HuH-7.5 (cell line): ENCODE data around the gene KCTD12.
A peak's percentile ranks its signal among the peaks of the same experiment; 100 is the strongest.
"Not testable (repeated sequence)": the region's sequence is repeated elsewhere in the genome, so short reads cannot be mapped to it uniquely, and the experiment has no call there.

Source experiments
- DNase-seq: peaks from one replicate; pipeline ENCODE4 v3.0.0; 2011; ENCODE audit warnings: low spot score

Gene KCTD12

DNA sequence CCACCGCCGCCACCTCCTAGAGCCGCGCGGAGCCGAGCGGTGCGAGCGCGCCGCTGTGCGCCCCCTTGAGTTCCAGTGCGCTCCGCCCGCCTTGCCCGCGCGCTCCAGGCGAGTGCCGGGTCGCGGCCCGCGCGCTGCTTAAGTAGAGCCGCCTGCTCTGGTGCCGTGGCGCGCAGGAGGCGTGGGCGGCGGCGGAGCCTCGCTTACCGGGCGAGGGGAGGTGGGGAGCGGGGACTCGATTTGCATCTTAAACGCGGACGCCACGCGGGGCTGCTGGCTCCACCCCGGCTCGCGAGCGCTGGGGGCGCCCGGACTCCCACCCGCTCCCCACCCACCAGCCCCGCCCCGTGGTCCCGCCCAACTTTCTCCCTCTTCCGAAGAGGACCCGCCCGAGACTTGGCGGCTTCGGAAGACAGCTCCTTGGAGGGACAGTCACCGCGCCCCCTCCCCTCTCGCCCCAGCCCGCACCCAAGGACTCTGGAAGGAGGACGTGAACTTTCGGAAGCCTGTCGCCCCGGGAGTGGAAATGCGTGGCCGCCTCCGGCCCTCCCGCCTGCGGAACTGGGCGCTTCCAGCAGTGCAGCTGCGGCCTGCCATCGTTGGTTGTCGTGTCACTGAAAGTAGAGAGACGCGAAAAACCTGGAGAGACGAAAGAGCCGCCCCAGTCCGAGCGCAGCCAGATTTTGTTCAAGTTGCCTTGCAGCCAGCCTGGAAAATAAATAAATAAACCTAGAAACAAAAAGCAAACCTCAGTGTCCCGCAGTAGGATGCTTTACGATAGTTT is at the start of gene KCTD12:
TSS of gene KCTD12 (minus strand) at position 114 of the 784 bp plus-strand sequence. CDS start 257 bp downstream, outside the sequence.
- peak; percentile 72 for DNase-seq

DNA sequence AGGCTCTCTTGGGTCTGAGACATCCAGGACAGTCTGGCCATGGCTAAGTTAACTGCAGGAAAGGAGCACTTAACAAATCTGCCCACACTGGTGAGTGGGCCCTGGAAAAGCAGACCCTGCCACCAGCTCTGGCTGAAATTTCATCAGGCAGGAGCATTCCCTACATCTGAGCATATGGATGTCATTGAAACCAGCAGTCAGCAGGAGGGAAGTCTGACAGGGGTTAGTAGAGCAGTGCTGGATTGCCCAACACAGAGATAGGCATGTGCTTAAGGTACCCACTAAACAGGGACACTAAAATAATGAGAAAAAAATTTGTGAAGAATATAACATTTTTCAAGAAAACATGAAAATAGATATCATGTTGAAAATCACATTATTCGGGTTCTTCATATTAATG is 48.5 kb upstream of the KCTD12 start:
- no peak for DNase-seq

DNA sequence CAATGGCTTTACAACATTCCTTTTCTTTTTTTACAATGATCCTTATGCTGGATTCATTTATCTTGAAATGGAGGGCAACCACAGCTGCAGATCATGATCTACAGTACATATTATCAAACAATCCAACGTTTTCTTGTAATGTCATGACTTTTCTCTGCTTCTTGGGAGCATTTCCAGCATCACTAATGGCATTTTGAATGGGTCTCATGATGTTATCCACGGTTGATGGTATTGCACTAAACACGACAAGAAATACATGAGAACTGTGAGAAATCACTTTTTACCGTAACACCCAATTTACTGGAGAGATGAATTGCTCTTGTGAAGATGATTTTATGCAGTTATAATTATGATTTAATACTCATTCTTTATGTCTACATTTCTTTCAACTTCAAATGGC is 45.9 kb upstream of the KCTD12 start:
- DNase-seq = no peak

DNA sequence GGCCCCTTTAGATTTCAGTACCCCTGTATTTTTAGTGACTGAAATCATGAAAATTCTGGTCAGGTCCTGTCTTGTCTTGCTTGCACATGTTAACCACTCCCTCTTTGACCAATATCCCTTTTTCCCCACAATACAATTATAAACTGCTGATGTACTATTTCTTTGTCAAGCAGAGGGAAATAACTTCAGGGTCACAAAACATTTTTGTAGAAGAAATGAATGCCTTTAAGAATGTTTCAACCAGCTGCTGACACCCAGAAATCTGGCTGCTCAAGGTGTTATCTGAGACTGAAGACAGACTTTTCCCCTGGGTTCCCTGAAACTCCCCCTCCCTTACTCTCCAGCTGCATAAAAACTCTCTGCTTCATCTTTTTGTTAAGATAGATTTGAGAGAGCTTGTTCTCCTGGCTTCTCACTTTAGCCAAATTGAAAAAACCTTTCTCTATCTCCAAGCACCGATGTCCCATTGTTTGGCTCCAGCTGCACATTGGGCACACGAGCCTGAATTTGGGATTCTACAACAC is 43.7 kb upstream of the KCTD12 start:
- no peak for DNase-seq

DNA sequence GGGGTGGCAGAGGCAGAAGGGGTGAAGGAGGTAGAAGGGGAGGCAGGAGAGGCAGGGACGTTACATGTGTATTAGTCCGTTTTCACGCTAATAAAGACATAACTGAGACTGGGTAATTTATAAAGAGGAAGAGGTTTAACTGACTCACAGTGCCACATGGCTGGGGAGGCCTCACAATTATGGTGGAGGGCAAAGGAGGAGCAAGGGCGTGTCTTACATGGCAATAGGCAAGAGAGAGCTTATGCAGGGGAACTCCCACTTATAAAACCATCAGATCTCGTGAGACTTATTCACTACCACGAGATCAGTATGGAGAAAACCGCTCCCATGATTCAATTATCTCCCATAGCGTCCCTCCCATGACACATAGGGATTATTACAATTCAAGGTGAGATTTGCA is 43.1 kb upstream of the KCTD12 start:
- DNase-seq = no peak

DNA sequence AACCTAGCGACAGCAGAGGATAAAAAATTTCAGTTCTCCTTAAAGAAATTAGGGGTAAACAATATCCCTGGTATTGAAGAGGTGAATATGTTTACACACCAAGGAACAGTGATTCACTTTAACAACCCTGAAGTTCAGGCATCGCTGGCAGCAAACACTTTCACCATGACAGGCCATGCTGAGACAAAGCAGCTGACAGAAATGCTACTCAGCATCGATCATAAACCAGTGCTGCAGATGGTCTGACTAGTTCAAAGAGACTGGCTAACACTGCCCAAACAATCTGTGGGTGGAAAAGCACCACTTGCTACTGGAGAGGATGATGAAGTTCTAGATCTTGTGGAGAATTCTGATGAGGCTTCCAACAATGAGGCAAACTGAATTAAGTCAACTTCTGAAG is 42.3 kb upstream of the KCTD12 start:
- no peak for DNase-seq

DNA sequence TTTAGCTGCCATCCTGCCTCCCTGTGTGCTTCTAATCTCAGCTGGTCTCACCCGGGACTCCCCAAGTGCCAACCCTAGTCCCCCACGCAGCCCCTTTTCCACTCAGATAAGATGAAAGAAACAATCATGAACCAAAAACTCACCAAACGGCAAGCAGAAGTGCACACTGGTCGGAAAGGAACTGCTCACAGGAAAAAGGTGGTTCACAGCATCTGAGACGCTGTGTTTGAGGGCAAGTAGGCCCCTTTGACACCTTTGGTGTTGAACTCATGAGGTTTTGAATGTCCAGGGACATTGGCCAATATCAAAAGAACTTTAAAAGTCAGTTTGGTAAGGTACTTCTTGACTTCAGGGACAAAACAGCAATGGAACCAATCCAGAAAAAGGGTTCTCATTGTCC is 41.8 kb upstream of the KCTD12 start:
- no peak for DNase-seq

DNA sequence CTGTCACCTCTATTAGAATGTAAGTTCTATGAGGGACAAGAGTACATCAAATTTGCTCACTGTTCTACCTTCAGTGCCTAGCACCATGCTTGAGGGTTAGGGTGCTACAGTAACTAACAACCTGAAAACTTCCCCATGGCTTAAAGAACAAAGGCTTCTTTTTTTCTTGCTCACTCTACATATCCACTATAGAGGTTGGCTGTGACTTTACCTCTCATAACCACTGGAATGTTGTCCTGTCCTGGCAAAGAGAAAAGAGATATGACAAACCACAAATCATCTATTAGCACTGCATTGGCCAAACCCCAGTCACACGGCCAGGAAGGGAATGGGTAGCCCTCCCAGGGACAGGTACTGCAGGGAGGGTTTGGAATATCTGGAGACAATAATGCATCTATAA is 38.9 kb upstream of the KCTD12 start:
- no peak for DNase-seq

DNA sequence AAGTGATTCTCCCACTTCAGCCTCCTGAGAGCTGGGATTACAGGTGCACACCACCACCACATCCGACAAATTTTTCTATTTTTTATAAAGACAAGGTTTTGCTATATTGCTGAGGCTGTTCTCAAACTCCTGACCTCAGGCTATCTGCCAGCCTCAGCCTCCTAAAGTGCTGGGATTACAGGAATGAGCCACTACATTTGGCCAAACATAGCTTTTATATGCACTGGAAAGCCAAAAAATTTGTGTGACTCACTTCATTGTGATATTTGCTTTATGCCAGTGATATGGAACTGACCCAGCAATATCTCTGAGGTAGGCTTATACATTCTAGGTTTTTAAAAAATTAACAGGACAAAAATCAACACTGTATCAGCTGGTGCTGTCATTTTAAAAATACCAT is 35.3 kb upstream of the KCTD12 start:
- DNase-seq = no peak

DNA sequence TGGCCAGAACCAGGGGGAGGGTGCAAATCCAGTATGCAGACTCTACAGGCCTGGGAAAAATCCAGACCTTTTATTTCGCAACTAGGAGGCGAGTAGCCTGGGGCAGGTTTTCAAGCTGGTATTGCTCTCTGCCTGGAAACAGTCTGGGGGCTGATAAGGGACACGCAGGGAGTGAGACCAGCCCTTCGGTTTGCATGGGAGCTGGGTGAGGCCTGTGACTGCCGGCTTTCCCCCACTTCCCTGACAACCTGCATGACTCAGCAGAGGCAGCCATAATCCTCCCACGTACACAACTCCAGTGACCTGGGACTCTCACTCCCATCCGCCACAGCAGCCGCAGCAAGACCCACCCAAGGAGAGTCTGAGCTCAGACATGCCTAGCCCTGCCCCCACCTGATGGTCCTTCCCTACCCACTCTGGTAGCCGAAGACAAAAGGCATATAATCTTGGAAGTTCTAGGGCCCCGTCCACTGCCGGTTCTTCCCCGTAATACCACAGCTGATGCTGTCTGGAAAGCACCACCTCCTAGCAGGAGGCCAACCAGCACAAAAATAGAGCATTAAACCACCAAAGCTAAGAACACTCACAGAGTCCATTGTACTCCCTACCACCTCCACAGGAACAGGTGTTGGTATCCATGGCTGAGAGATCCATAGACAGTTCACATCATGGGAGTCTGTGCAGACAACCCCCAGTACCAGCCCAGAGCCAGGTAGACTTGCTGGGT is 31.7 kb upstream of the KCTD12 start:
- DNase-seq = not testable (repeated sequence)

DNA sequence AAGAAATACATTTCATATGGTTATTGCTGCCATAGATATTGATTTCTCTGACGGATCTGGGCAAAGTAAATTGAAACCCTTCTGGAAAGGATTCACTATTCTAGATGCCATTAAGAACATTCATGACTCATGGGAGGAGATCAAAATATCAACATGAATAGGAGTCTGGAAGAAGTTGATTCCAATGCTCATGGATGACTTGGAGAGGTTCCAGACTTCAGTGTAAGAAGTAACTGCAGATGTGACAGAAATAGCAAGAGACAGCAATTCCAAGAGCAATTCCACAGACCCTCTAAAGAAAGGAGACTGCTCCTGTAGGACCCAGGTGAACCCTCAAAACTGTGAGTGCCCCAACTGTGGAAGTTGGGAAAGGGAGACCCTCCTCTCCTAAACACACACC is 30.9 kb upstream of the KCTD12 start:
- DNase-seq = no peak

DNA sequence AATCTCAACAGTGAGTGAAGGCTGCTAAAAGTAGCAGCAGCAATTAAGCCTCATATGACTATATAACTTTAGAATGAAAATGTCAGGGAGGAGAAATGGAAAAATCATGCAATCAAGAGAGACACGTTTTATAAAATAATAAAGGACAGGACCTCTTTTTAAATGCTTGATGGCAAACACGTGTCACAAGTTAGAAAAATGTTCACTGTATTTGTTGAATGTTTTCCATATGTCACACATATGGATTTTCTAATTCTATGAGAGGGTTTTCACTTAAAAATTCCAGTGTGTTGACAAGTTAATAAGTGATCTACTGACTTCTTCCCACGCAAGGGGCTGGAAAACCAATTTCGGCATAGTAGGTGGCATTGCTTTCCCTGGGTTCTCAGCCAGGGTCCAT is 27.7 kb upstream of the KCTD12 start:
- no peak for DNase-seq

DNA sequence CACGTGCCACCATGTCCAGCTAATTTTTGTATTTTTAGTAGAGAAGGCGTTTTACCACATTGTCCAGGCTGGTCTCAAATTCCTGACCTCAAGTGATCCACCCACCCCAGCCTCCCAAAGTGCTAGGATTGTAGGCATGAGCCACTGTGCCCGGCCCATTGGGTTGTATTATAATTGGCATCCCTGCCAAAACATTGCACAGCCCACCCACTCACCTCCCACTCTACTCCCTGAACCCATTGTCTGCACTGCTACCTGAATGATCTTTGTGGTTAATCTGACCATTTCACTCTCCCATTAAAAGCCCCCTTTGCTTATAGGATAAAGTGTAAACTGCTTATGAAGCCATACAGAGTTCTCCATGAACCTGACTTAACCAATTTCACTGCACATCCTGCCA is 26.3 kb upstream of the KCTD12 start:
- no peak for DNase-seq

DNA sequence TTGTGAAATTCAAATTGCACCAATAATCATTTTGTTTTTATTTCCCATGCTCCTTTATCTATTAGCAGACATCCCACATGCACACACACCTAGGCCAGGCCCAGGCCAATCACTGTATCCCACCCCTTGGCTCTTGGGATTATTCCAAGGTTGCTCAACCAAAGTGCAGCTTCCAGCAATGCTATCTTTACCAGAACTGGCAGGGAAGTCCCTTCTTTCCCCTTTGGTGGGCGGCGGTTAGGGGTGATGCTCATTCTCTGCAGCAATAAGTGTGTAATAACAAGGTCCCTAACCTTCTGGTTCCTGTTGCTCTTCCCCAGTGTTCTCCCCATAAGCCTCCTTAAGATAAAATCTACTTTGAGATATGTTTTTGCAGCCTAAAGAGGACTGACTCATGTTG is 18.3 kb upstream of the KCTD12 start:
- DNase-seq = no peak

DNA sequence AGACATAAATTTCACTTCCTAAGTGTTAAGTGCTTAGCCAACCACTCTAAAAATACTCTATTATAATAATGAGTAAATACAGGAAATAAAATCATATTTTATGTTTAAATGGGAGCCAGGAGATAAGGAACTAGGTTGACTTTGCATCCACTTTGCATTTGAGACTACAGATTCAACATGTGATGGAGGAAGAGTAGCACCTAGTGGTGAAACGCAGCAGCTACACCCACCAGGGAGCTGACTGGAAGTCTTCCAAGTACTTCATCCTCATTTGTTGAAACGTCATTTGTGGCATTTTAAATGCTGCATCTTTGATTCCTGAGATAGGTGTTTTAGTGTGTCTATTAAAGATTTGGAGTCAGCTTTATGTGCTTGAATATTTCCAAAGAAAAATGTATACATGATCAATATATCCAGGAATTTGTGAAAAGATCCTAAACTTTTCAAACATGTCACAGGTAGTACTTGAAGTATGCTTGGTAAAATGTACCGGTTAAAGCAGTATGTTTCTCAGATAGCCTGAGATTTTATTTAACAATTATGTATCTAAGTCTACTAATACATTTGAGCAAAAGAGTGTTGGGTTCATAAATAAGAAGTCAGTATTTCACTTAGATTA is 17.4 kb upstream of the KCTD12 start:
- DNase-seq = peak; percentile 25

DNA sequence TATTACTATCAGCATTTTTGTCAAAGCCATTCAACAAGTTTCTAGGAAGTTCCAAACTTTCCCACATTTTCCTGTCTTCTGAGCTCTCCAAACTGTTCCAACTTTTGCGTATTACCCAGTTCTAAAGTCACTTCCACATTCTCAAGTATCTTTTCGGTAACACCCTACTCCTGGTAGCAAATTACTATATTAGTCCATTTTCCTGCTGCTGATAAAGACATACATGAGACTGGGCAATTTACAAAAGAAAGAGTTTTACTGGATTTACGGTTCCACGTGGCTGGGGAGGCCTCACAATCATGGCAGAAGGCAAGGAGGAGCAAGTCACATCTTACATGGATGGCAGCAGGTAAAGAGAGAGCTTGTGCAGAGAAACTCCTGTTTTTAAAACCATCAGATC is 12.9 kb upstream of the KCTD12 start:
- DNase-seq = not testable (repeated sequence)

DNA sequence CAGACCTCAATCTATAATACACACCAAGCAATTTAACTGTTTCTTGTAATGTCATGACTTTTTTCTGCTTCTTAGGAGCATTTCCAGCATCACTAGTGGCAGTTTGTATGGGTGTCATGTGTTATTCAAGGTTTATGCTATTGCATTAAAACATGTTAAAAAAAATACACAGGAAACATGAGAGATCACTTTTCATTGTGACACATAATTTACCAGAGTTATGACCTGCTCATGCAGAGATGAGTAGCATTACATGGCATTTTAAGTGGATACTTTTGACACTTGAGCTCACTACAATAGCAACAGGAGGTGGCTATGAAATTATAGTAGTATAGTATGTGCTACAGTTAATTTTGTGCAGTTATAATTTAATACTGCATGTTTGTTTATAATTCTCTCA is 11.0 kb upstream of the KCTD12 start:
- not testable (repeated sequence) for DNase-seq

DNA sequence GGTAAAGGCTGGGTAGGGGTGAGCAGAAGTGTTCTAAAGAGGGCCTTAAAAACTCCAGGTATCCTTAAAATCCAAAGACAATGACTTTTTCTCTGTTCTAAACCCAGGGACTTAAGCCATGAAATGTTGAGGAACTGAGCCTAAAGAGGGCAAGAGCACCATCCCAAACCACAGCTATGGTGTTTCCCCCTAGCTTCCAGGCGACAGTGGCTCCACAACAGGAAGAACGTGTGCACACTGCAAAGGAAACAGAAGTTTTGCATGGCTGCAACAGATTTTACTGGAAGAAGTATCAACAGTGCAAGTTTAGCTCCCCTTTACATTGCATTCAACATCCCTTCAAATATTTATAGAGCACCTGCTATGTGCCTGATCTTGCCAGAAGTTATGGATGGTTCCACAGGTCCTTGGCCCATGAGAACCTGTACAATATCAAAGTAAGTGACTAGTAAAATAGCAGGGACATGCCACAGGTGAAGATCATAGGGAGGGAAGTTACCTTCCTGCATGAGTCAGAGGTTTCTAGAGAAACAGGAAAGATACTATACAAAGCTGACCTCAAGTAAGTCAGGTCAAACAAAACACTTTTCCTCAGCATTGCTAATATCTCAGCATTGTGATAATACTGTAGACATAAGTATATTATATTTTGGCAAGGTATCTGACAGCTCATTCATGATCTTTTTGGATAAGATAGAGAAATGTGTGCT is 8.4 kb upstream of the KCTD12 start:
- no peak for DNase-seq

DNA sequence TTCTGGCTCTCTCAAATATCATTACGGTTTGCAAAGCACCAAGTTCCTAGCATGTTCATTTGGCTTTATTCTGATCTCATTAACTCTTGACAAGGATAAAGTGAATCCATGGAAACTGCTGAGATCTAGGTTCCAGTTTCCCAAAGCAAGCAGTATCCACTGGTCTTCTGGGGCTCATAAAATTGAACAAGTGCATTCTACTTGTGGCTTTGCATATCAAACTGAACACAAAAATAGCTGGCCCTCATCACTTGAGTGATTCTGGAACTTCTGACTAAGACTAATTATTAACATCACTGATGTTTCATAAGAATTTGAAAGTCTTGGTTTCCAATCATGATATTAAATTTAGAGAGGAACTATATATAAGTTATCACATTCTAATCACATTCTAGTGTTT is 6.3 kb upstream of the KCTD12 start:
- DNase-seq = no peak

DNA sequence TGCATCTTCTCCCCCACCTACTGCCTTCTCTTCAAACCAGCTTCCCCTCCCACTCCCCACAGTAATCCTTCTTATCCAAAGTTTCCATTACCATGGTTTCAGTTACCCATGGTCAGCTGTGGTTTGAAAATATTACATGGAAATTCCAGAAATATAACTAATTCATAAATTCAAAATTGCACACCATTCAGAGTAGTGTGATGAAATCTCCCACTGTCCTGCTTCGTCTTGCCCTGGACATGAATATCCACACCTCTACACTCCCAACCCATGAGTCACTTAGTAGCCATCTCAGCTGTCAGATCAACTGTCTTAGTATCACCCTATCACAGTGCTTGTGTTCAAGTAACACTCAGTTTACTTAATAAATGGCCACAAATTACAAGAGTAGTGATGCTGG is 3.8 kb upstream of the KCTD12 start:
- no peak for DNase-seq

DNA sequence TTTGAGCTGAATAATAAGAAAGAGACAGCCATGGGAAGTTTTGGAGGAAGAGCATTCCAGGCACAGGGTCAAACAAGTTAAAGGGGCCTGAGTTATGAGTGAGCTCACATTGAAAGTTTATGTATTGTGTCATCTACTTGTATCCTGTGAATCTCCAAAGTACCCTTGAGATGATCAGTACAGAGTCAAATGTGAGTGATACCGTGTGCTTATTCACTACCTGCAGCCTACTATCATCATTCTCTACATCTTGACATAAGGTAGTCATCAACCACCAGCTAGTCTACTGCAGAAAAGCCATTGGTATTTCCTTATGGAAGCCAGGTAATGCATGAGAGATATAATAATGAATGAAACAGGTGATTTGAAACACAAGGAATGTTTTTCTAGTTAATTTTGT is 3.0 kb upstream of the KCTD12 start:
- DNase-seq = no peak

DNA sequence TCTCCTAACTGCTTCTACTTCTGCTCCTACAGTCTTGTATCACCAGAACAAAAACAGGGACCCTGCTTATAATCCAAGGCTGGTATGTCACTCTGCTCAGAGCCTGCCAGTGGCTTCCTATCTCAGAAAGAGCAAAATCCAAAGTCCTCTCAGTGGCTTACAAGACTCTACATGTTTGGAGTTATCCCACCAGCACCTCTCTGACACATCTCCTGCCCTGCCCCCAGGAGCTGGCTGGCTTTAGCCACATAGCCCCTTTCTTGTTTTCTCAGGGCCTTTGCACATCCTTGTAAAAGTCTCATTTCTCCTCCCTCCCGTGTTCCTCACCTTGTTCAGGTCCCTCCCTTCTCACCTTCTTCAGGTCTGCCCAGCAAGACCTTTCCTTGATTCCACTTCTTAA is 2.2 kb upstream of the KCTD12 start:
- no peak for DNase-seq
